ENCODE measurements around the gene LYPD6B.

- TF ChIP-seq FOXJ3 (CRISPR knock-in tag; IDR thresholded peaks at IDR 0.05): no peak
- TF ChIP-seq CTCF (IDR thresholded peaks at IDR 0.05): no peak
- TF ChIP-seq YY1 (IDR thresholded peaks at IDR 0.05; ENCODE audit: low read depth): no peak
- no peak for TF ChIP-seq SMC3 (IDR thresholded peaks at IDR 0.05; ENCODE audit: low read depth, low read length)
- no peak for TF ChIP-seq JUND (IDR thresholded peaks at IDR 0.05)
- no peak for TF ChIP-seq SIN3A (IDR thresholded peaks at IDR 0.05; ENCODE audit: borderline replicate concordance, low read depth, low read length)
- no peak for TF ChIP-seq RFX5 (IDR thresholded peaks at IDR 0.05; ENCODE audit: low read length)
- TF ChIP-seq EP300 (IDR thresholded peaks at IDR 0.05; ENCODE audit: borderline replicate concordance in 1 of 2, low read depth in 1 of 2, low read length in 1 of 2): no peak
- TF ChIP-seq USF2 (IDR thresholded peaks at IDR 0.05; ENCODE audit: borderline replicate concordance, low read depth, low read length): no peak
- TF ChIP-seq MAX (IDR thresholded peaks at IDR 0.05; ENCODE audit: low read depth): no peak
- no peak for TF ChIP-seq EZH2phosphoT487 (IDR thresholded peaks at IDR 0.05; ENCODE audit: borderline replicate concordance, low read depth)
Measured at GRCh38 chr2:148994341-148994740, 44.2 kb upstream of the LYPD6B start.

All from SK-N-SH (cell line).